ENCODE data around the gene ZNF775.

GRCh38 chr7:150333659-150334058 is 45.5 kb upstream of the ZNF775 start:
- TF ChIP-seq CTCF (conservative IDR thresholded peaks at IDR 0.05; ENCODE audit: low read depth, low read length) (no peak), EZH2 (IDR thresholded peaks at IDR 0.05; ENCODE audit: low read length, unreplicated experiment) (no peak)
